Neural cell (in vitro differentiated cells): Measurements from ENCODE around the gene SLC38A3.

Source experiments
- CTCF ChIP-seq: fragments of 450-650 bp; IDR thresholded peaks from 2 replicates; pipeline ENCODE4 v1.5.1; 2014; ENCODE audit warnings: antibody characterized with exemption, mild to moderate bottlenecking, moderate library complexity; ENCODE audit not compliant: poor library complexity, severe bottlenecking
- EP300 ChIP-seq: fragments of 450-650 bp; conservative IDR thresholded peaks from 2 replicates; pipeline ENCODE4 v1.6.1; 2014; ENCODE audit warnings: antibody characterized with exemption, mild to moderate bottlenecking, moderate library complexity; ENCODE audit not compliant: poor library complexity, severe bottlenecking
- EZH2 ChIP-seq: fragments of 200-600, 300-800 bp; shearing (Covaris generic), sonication (generic); IDR thresholded peaks from 2 replicates; pipeline ENCODE4 v1.6.1; 2014; ENCODE audit warnings: antibody characterized with exemption, low read length, borderline replicate concordance, mild to moderate bottlenecking; ENCODE audit not compliant: insufficient read depth, poor library complexity, severe bottlenecking
- POLR2AphosphoS5 ChIP-seq: IDR thresholded peaks from 2 replicates; pipeline ENCODE4 v1.6.1; 2012
- RAD21 ChIP-seq: fragments of 450-650 bp; conservative IDR thresholded peaks from 2 replicates; pipeline ENCODE4 v1.6.1; 2014; ENCODE audit warnings: antibody characterized with exemption, mild to moderate bottlenecking, moderate library complexity
- TAF1 ChIP-seq: IDR thresholded peaks from 2 replicates; pipeline ENCODE4 v1.6.1; 2012; ENCODE audit warnings: low read depth

GRCh38 chr3:50203113-50203808 is 1.8 kb upstream of the SLC38A3 start:
- TF ChIP-seq CTCF (no peak), RAD21 (no peak), TAF1 (no peak), EP300 (no peak), POLR2AphosphoS5 (no peak), EZH2 (no peak)
